Keratinocyte (primary cell): ENCODE data around the gene AIRE.

ENCODE experiments used
- EZH2 ChIP-seq: IDR thresholded peaks from one replicate; pipeline ENCODE4 v1.6.1; 2012; ENCODE audit warnings: inconsistent platforms, mild to moderate bottlenecking, low read length, moderate library complexity
- TF ChIP-seq, protein P1 (sequence below), 3 experiments: IDR thresholded peaks in 1 of 3; conservative IDR thresholded peaks in 1 of 3; optimal IDR thresholded peaks in 1 of 3; 2 replicates in 2 of 3; 3 replicates in 1 of 3; pipeline versions ENCODE3 to v1.5.1; 2011; ENCODE audit warnings: low read length in 3 of 3, mild to moderate bottlenecking in 3 of 3, moderate library complexity in 2 of 3, control low read depth in 1 of 3, inconsistent platforms in 1 of 3; ENCODE audit not compliant: insufficient read depth in 2 of 3; ENCODE audit errors: extremely low read depth in 1 of 3

DNA sequence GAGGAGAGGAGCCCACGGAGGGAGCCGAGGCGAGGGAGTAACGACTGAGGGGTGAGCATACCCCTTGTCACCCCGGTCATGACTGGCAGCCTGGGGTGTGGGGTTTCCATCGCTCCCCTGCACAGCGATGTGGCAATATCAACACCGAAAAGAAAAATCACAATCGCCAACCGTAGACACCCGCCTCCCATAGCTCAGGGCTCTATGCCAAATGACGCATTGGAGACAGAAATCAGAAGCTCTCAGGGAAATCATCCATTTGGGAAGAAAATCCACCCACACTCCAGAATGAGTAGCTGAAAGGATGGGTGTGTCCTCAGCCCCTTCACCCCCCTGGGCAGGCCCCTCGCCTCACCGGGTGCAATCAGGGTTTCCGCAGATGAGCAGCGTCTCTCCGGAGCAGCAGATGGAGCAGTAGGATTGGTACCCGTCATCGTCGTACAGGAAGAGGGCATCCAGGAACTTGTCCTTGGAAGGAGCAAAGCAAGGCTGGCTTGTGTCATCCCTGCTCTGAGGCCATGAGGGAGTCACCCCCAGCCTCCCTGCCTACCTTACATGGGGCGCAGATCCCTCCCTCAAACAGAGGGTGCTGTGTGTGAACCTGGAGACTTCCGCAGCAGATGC, 26.5 kb upstream of the AIRE start:
- TF ChIP-seq EZH2: no peak
- TF ChIP-seq, protein P1, sequence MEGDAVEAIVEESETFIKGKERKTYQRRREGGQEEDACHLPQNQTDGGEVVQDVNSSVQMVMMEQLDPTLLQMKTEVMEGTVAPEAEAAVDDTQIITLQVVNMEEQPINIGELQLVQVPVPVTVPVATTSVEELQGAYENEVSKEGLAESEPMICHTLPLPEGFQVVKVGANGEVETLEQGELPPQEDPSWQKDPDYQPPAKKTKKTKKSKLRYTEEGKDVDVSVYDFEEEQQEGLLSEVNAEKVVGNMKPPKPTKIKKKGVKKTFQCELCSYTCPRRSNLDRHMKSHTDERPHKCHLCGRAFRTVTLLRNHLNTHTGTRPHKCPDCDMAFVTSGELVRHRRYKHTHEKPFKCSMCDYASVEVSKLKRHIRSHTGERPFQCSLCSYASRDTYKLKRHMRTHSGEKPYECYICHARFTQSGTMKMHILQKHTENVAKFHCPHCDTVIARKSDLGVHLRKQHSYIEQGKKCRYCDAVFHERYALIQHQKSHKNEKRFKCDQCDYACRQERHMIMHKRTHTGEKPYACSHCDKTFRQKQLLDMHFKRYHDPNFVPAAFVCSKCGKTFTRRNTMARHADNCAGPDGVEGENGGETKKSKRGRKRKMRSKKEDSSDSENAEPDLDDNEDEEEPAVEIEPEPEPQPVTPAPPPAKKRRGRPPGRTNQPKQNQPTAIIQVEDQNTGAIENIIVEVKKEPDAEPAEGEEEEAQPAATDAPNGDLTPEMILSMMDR (optimal IDR thresholded peaks at IDR 0.05 in 1 of 3, IDR thresholded peaks at IDR 0.05 in 1 of 3, conservative IDR thresholded peaks at IDR 0.05 in 1 of 3; ENCODE audit: extremely low read depth in 1 of 3, insufficient read depth in 2 of 3, low read length in 3 of 3): no peak
